AG09319 (cell line): ENCODE data around the gene ANKHD1.
A peak's percentile ranks its signal among the peaks of the same experiment; 100 is the strongest.

Source experiments
- DNase-seq: peaks from one replicate; pipeline ENCODE4 v3.0.0-alpha.2; 2010; ENCODE audit warnings: low read depth; ENCODE audit errors: extremely low read depth
- TF ChIP-seq, protein P1 (sequence below): IDR thresholded peaks from 2 replicates; pipeline ENCODE4 v1.5.1; 2011; ENCODE audit warnings: low read depth, mild to moderate bottlenecking, inconsistent platforms, low read length, moderate library complexity

ANKHD1 gene

GRCh38 chr5:140360681-140361479, 40.8 kb upstream of the ANKHD1 start:
- DNase-seq = no peak
- TF ChIP-seq, protein P1, sequence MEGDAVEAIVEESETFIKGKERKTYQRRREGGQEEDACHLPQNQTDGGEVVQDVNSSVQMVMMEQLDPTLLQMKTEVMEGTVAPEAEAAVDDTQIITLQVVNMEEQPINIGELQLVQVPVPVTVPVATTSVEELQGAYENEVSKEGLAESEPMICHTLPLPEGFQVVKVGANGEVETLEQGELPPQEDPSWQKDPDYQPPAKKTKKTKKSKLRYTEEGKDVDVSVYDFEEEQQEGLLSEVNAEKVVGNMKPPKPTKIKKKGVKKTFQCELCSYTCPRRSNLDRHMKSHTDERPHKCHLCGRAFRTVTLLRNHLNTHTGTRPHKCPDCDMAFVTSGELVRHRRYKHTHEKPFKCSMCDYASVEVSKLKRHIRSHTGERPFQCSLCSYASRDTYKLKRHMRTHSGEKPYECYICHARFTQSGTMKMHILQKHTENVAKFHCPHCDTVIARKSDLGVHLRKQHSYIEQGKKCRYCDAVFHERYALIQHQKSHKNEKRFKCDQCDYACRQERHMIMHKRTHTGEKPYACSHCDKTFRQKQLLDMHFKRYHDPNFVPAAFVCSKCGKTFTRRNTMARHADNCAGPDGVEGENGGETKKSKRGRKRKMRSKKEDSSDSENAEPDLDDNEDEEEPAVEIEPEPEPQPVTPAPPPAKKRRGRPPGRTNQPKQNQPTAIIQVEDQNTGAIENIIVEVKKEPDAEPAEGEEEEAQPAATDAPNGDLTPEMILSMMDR = no peak

DNA sequence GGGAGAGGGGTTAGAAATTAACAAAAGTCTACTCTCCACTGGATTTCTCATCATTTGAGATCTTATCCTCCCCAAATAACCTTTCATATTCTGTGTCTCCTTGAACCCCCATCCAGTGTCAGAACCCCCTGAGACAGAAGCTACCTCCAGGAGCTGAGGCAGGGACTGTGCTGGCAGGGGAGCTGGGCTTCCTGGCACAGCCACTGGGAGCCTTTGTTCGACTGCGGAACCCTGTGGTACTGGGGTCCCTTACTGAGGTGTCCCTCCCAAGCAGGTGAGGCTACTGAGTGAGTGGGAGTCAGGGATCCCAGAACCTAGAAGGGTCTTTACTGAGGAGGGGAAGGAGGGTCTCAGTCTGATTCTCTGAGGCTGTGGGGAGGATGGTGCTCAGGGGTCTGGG, 39.7 kb upstream of the ANKHD1 start:
- TF ChIP-seq, protein P1 = no peak
- no peak for DNase-seq

DNA sequence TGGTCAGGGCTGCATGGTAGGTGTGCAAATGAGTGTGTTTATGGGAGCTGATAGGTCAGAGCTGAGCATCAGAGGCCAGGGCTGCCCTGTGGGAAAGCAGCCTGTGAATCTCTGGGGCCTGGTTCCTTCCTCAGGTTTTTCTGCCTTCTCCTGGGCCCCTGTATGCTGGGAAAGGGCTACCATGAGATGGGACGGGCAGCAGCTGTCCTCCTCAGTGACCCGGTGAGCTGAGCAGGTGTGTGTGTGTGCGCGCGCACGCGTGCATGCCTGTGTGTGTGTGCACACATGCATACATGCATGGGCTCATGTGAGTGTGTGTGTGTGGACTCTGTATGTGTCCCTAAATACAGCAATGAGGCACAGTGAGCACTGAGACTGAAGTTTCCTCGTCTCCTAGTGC, 39.3 kb upstream of the ANKHD1 start:
- TF ChIP-seq, protein P1 = no peak

DNA sequence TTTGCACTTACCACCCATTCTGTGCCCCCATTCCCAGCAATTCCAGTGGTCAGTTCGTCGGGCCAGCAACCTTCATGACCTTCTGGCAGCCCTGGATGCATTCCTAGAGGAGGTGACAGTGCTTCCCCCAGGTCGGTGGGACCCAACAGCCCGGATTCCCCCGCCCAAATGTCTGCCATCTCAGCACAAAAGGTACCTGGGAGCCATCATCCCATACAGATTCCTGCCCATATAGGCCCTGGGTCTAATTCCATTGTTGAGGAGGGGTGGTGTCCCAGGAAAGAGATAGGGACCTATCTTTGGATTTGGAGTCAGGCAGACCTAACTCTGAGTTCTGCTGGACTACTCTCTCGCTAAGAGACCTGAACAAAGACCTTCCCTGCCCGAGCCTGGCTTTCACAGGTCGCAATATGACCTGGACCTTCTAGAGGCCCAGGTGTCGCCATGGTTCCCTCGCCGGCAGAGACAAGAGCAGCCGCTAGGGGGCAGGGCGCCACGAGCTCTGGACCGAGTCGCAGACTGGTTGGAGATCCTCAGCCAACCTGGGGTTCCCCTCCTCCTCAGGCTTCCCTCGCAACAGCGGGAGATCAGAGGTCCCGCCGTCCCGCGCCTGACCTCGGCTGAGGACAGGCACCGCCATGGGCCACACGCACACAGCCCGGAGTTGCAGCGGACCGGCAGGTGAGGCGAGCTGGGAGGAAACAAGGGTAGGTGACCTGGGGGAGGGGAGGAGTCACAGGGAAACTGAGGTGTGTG, 38.6 kb upstream of the ANKHD1 start:
- TF ChIP-seq, protein P1 = peak; percentile 94
- no peak for DNase-seq

More for the DNA sequence above, 39.3 kb upstream of the ANKHD1 start:
- DNase-seq = no peak

DNA sequence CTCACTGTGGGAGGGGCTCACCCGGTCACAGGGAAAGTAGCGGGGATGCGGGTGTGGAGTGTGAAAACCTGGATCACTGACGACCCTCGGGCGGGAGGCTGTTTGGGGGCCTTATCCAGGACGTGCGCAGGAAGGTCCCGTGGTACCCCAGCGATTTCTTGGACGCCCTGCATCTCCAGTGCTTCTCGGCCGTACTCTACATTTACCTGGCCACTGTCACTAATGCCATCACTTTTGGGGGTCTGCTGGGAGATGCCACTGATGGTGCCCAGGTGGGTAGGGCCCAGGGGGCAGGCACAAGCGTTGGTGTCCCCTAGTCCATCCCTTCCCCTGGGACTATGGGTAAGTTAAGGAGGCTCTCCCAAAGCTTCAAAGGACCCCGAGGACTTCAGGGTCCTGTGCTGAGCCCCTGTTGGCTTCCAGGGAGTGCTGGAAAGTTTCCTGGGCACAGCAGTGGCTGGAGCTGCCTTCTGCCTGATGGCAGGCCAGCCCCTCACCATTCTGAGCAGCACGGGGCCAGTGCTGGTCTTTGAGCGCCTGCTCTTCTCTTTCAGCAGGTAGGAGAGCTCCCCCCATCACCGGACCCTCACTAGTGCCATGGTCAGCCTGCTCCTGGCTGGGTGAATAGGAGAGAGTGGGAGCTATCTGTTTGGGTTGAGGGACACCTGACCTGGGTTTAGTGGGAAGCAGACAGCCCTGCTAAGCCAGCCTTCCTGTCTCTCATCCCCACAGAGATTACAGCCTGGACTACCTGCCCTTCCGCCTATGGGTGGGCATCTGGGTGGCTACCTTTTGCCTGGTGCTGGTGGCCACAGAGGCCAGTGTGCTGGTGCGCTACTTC, 37.8 kb upstream of the ANKHD1 start:
- TF ChIP-seq, protein P1 = no peak
- no peak for DNase-seq

GRCh38 chr5:140364472-140364765, 37.2 kb upstream of the ANKHD1 start:
- DNase-seq = no peak
- TF ChIP-seq, protein P1 = no peak

DNA sequence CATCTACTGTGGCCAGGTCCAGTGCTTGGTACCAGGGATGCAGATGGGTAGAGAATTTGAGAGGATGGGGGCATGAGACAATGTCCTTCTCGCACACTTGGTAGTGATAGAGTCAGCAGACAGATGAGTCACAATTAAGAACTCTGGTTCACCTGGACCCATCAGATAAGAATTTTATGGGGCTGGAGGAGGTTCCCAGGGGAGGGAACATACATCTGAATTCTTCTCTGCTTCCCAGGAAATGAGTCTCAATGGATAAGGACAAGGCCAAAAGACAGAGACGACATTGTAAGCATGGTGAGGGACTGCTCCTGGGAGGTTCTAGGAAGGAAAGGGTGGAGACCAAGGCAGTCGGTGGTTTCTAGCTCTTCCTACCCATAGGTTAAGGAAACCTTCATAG, 36.4 kb upstream of the ANKHD1 start:
- TF ChIP-seq, protein P1 = no peak
- no peak for DNase-seq
